ENCODE data around the gene DDX20.

GRCh38 chr1:111779546-111779945 lies 23.8 kb downstream of the DDX20 start:
- no peak for TF ChIP-seq CTCF (IDR thresholded peaks at IDR 0.05 in 4 of 5, conservative IDR thresholded peaks at IDR 0.05 in 1 of 5)
- TF ChIP-seq POLR2A (IDR thresholded peaks at IDR 0.05) = no peak
